Activated CD4-positive, alpha-beta T cell treated with anti-CD3 and anti-CD28 coated beads, Interleukin-2, amount 50 U/mL, for 16 hours (primary cell): ENCODE measurements around the gene GBX2.

Experiments used
- DNase-seq: peaks from one replicate; pipeline ENCODE4 v3.0.0-alpha.2; 2020

GBX2 gene

GRCh38 chr2:236166796-236167296, 1.3 kb downstream of the GBX2 start:
- DNase-seq, result no peak

GRCh38 chr2:236165842-236166795, 2.1 kb downstream of the GBX2 start:
- no peak for DNase-seq

GRCh38 chr2:236164925-236165841, 3.0 kb downstream of the GBX2 start:
- no peak for DNase-seq

GRCh38 chr2:236164201-236164924, 3.8 kb downstream of the GBX2 start:
- no peak for DNase-seq

GRCh38 chr2:236163471-236164200, 4.5 kb downstream of the GBX2 start:
- no peak for DNase-seq

GRCh38 chr2:236162882-236163470, 5.2 kb downstream of the GBX2 start:
- DNase-seq, result no peak

GRCh38 chr2:236162031-236162845, 5.9 kb downstream of the GBX2 start:
- DNase-seq, result no peak

GRCh38 chr2:236161531-236161930, 6.7 kb downstream of the GBX2 start:
- DNase-seq, result no peak

GRCh38 chr2:236161082-236161462, 7.1 kb downstream of the GBX2 start:
- DNase-seq, result no peak

GRCh38 chr2:236160366-236161081, 7.7 kb downstream of the GBX2 start:
- DNase-seq, result no peak

- no peak for DNase-seq
Measured at GRCh38 chr2:236159778-236160170, 8.4 kb downstream of the GBX2 start.

- no peak for DNase-seq
Measured at GRCh38 chr2:236158969-236159777, 9.0 kb downstream of the GBX2 start.

- DNase-seq, result no peak
Measured at GRCh38 chr2:236157815-236158498, 10.2 kb downstream of the GBX2 start.

- DNase-seq, result no peak
Measured at GRCh38 chr2:236157366-236157765, 10.8 kb downstream of the GBX2 start.

- no peak for DNase-seq
Measured at GRCh38 chr2:236156860-236157194, 11.4 kb downstream of the GBX2 start.

- DNase-seq, result no peak
Measured at GRCh38 chr2:236156095-236156859, 11.9 kb downstream of the GBX2 start.

- no peak for DNase-seq
Measured at GRCh38 chr2:236155406-236155805, 12.8 kb downstream of the GBX2 start.

GRCh38 chr2:236146436-236146835, 21.8 kb downstream of the GBX2 start:
- DNase-seq, result no peak
